Iris pigment epithelial cell (primary cell): ENCODE results near the gene GJD3.

Experiments used
- DNase-seq: peaks from one replicate; pipeline ENCODE4 v3.0.0-alpha.2; 2011; ENCODE audit warnings: low read depth

GJD3 gene

GRCh38 chr17:40351359-40352236 is 12.9 kb downstream of the GJD3 start:
- DNase-seq: no peak

- DNase-seq: no peak
Measured at GRCh38 chr17:40350689-40351358, 13.7 kb downstream of the GJD3 start.

- peak; percentile 55 for DNase-seq
Measured at GRCh38 chr17:40349895-40350688, 14.4 kb downstream of the GJD3 start.

- DNase-seq: no peak
Measured at GRCh38 chr17:40349477-40349894, 15.1 kb downstream of the GJD3 start.

- DNase-seq: peak; percentile 48
Measured at GRCh38 chr17:40348562-40349476, 15.7 kb downstream of the GJD3 start.

- no peak for DNase-seq
Measured at GRCh38 chr17:40348136-40348504, 16.4 kb downstream of the GJD3 start.

GRCh38 chr17:40347319-40348135 is 17.0 kb downstream of the GJD3 start:
- no peak for DNase-seq

GRCh38 chr17:40346765-40347158 is 17.8 kb downstream of the GJD3 start:
- DNase-seq: no peak

GRCh38 chr17:40345994-40346764 is 18.4 kb downstream of the GJD3 start:
- peak; percentile 37 for DNase-seq

GRCh38 chr17:40345161-40345993 is 19.2 kb downstream of the GJD3 start:
- DNase-seq: peak; percentile 61

- no peak for DNase-seq
Measured at GRCh38 chr17:40344421-40345160, 19.9 kb downstream of the GJD3 start.

- DNase-seq: no peak
Measured at GRCh38 chr17:40343219-40344119, 21.1 kb downstream of the GJD3 start.

GRCh38 chr17:40342504-40343218 is 21.9 kb downstream of the GJD3 start:
- DNase-seq: no peak

- peak; percentile 82 for DNase-seq
Measured at GRCh38 chr17:40341808-40342503, 22.6 kb downstream of the GJD3 start.

- peak; percentile 79 for DNase-seq
Measured at GRCh38 chr17:40340880-40341807, 23.4 kb downstream of the GJD3 start.
